GM19467 (cell line): ENCODE measurements around the gene ACTL10.
A peak's percentile ranks its signal among the peaks of the same experiment; 100 is the strongest.
"Not testable (repeated sequence)": the region's sequence is repeated elsewhere in the genome, so short reads cannot be mapped to it uniquely, and the experiment has no call there.

ENCODE experiments used
- ATAC-seq: cut with Tn5 transposase; IDR thresholded peaks from one replicate; pipeline ENCODE4 v1.9.1; 2021; ENCODE audit warnings: mild to moderate bottlenecking, moderate library complexity; ENCODE audit not compliant: unreplicated experiment

Gene ACTL10

DNA sequence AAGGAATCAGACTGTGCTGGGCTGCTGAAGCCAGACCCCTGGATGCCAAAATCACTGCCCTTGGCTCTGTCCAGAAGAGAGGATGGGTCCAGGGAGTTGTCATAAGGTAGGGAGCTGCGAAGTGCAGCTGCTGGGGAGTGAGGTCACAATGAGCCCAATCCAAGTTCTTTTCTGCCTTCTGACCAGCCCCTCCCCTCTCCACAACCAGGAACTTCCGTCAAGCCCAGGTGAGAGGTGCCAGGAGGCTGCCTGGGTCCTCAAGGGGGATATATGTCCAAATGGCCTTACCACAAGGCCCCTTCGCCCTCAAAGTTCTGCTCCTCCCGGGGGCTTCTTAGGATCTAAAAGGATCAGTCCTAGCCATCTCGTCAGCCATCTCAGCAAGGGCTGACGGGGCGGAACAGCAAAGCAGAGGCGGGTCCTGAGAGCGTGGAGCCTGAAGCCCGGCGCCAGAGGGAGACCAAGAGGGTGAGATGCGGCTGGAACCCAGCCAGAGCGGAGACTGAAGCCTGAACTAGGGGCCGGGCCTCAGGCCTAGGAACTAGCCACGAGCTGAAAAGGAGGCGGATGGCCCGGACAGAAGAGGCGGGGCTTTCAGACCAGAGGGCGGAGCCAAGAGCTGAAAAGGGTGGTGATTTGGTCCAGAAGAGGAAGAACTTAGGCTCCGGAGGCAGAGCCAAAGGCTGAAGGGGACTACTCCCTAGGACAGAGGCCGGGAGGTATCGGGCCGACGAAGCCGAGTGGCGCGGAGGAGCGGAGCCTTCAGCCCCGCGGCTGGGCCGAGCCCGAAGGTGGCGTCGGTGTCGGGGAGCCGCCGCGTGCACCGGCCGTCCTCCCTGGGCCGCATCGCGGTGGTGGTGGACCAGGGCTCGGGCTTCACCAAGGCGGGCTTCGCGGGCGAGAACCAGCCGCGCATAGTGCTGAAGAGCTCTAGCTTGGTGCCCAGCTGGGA is at the start of gene ACTL10:
Gene ACTL10, plus strand, starts transcription at position 651 of the 952 bp plus-strand sequence. CDS start 555 bp downstream, outside the sequence.
- ATAC-seq, result peak; percentile 65

DNA sequence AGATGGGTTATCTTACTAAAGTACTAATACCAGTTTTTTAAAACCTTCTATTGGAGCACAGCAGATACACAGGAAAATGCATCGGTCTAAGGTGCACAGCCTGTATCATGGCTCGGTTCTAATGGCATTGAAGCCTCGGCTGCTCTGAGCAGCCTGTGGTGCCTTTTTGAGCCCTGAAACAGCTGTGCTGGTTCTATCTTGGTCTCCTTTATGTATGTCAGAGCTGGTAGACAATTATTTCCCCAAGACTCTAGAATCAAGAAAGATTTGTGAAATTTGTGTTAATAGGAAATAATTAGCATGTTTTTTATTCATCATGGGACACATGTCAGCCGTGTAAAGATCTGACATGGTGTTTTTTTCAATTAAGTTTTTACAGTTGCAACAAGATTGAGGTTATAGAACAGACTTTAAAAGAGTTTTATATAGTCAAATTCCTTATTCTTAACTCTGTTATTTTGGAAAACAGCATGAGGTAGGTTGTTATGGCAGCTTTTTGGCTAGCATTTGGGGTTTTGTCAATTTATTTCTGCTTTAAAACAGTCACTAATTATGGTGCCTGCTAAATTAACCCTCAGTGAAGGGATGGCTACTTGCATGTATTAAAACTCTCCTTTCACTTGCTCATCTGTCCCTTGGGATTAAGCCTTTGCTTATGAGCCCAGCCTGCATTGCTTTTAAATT is 44.9 kb upstream of the ACTL10 start:
- no peak for ATAC-seq

DNA sequence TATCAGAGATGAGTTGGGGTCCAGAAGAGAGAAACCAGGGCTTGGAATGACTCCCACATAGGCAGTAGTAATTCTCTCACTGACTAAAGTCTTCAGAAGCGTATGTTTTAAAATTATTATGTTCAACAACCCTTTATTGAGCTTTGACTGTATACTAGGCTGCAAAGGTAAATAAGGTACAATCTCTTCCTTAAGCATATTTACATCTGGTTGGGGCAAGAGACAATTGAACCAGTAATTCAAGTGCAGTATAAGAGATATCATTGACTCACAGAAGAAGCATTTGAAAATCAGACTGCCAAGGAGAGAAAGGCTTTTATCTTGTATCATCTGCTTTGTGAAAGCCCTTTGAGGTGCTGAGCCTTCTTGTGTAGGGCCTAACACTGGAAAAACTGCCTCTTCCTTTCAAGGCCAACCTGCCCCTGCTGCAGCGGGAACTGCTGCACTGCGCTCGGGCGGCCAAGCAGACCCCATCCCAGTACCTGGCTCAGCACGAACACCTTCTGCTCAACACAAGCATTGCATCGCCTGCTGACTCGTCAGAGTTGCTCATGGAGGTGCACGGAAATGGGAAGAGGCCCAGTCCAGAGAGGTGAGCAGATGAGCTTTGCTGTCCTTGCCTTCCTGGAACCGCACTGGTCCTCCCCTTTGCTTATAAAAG is 43.9 kb upstream of the ACTL10 start:
- ATAC-seq, result no peak

DNA sequence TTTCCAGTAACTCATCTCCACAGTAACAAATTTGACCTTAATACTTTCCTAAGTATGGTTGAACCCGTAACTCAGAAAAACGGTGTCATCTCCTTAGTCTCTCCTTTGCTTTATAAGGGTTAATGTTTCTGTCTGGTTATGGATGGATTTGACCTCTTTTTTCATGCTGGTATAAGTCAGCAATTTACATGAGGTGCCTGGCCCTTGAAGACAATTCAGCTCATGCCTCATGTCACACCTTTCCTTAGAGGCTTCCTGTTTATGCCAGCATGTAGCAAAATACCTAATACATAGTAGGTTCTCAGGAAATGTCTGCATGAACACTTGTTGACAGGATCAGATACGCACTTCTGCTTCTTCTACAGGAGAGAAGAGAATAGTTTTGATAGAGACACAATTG is 42.3 kb upstream of the ACTL10 start:
- no peak for ATAC-seq

DNA sequence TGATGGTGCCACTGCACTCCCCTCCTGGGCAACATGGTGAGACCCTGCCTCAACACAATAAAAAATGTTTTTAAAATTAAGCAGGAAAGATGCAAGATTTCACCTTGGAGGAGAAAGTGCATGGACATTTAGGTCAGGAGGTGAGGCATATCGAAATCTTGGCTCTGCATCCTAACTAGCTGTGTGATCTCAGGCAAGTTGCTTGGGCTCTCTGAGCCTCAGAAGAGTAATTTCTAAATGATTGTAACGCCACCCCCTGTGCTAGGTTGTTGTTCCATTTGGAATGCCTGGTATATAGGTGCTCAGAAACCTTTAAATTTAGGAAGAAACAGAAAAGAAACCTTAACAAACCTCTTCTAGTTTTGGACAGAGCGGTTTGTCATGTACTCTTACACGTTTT is 40.6 kb upstream of the ACTL10 start:
- no peak for ATAC-seq

DNA sequence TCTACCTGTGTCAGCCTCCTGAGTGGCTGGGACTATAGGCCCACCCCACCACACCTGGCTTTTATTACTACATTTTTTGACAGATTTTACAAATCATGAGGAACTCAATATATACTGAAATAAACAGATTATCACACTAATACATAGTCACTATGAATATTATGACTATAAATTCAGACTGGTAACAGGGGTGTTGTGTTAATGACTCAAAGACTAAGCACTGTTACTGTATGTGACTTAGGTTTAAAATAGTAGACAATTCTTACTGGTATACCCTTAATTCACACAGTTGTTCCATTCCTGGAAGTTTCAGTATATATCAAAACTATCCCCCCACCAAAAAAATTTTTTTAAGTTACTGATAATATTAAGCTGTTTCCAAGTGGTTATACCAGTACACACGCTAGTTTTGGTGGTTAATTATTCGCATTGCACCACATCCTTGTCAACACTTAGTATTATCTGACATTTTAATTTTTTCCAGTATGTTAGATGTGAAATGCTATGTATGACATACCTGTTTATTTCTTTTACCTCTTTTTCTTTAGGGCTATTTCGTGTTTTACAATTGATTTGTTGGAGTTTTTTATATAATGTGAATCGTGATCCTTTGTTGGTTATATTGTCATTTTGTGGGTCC is 39.0 kb upstream of the ACTL10 start:
- no peak for ATAC-seq

DNA sequence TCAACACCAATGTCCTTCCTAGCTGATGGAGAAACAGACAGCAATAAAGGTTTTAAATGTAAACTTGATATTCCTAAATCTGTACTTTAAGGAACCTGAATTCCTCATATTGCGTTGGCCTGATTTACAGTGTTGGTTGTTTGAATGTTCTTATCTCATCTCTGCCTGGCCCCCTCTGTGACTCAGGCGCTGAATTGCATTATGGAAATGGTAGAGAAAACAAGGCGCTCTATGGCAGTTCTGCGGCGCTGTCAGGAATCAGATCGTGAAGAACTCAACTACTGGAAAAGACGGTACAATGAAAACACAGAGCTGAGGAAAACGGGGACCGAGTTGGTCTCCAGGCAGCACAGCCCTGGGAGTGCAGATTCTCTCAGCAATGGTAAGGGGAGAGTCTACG is 37.2 kb upstream of the ACTL10 start:
- no peak for ATAC-seq

DNA sequence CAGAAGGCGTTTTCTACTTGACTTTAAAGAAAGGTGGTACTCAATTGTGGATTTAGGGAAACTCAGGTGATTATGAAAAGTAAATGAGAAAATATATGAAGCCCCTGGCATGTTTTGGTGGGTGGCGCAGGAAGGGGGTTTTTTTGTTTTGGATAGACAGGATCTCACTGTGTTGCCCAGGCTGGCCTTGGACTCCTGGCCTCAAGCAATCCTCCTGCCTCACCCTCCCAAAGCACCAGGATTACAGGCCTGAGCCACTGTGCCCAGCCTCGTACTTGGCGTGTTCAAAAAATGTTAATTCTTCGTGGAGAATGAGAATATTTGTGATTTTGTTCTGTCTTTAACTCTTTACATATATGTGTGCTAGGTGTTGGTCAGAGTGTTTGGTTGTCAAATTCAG is 36.8 kb upstream of the ACTL10 start:
- ATAC-seq, result no peak

DNA sequence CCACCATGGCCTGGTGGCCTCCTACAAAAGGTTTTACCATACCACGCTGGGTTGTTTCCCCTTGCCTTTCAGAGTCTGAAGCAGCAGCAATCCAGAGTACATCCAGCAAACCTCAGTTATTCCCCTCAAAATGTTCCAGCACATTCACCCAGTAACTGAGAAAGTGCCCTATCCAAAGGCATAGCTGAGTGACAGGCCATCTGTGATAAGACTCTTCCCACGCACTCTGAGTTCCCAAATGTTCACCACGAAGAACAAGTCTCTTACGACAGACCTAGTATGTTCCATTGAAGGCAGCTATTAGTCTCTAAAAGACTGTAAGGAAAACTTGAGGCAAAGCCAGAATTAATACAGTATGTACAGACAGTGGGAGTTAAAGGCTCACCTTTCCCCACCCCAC is 36.2 kb upstream of the ACTL10 start:
- ATAC-seq, result no peak

DNA sequence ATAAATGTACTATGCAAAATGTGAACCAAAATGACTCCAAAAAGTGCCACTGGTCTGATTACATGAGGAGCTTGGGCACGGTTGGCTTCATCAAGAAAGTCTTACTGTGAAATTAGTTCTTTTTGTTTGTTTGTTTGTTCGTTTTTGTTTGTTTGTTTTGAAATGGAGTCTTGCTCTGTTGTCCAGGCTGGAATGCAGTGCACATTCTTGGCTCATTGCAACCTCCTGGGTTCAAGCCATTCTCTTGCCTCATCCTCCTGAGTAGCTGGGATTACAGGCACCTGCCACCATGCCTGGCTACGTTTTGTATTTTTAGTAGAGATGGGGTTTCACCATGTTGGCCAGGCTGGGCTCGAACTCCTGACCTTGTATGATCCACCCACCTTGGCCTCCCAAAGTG is 34.8 kb upstream of the ACTL10 start:
- ATAC-seq, result not testable (repeated sequence)

DNA sequence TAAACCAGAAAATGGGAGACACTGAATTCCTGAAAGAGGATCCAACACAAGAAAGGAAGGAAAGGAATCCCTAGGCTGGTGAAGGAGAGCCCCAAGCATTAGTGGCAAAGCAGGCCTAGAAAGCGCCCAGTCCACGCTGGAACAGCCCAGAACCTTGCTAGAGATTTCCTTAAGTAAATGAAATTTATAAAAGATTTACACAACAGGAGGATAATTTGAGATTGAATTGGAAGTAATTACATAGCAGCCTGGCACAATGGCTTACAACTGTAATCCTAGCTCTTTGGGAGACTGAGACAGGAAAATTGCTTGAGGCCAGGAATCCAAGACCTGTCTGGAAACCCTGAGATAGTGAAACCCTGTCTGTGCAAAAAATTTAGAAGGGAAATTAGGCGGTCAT is 31.4 kb upstream of the ACTL10 start:
- ATAC-seq, result no peak

DNA sequence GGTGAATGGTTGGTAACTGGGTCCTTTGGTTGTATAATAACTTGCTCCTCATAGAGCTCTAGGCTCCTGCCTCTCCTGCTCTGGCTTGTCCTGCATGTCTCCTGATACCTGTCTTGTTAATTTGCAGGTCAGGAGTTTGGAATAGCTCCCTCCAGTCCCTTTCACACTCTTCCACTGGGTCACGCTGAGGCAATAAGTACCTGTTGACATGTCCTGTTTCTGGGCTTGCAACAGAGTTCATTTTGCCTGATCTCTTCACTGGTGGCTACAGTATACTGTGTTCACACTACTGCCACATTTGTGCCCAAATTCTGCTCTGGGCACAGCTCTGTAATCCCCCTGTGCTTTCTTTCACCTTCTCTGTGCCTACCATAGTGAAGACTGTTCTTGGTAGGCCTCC is 30.0 kb upstream of the ACTL10 start:
- ATAC-seq, result no peak

DNA sequence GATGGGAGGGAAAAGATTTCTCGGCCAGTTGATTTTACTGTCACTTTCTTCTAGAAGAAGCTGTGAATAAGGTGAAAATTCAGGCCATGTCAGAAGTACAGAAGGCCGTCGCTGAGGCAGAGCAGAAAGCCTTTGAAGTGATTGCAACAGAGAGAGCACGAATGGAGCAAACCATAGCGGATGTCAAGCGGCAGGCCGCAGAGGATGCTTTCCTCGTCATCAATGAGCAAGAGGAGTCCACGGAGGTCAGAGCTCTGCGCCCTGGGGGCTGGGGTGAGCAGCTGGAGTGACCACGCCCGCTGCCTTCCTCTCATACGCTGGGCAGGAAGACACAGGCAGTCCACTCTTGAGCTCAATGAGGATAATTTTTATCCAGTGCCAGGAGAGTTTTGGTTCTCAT is 26.5 kb upstream of the ACTL10 start:
- no peak for ATAC-seq

DNA sequence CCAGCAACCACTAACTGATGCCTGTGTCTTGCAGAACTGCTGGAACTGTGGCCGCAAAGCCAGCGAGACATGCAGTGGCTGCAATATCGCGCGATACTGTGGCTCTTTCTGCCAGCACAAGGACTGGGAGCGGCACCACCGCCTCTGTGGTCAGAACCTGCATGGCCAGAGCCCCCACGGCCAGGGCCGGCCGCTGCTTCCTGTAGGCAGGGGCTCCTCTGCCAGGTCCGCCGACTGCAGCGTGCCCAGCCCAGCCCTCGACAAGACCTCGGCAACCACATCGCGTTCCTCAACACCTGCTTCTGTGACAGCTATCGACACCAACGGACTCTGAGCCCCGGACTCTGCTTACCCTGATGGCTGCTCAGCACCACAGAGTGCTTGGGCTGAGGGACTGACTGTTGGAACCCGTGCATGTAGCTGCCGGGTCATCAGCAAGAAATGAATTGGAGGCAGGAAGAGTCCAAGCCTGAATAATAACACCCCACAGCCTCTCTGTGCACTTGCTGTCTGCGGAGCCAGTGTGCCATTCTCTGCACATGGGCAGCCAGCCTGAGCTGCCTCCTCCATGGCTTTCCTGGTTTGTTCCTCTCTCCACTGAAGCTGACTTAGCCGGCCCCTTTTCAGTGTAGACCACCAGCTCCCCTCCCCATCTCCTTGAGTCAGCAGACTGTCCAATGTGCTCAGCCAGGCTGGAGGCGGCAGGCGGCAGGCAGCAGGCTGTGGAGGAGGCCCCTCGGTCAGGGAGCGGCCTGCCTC is 22.3 kb upstream of the ACTL10 start:
- ATAC-seq, result no peak

DNA sequence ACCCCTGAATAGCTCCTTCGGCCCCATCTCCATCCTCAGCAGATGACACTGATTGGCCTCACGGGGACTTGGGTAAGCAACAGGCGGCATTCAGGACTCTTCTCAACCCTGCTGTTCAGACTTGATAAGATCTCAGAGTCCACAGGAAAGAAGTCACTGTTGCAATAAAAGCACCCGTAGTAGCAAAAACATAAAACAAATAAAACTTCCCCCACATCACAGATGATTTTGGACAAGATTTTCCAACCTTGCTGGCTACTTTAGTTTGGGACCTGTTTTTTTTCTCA is 21.7 kb upstream of the ACTL10 start:
- ATAC-seq, result no peak

DNA sequence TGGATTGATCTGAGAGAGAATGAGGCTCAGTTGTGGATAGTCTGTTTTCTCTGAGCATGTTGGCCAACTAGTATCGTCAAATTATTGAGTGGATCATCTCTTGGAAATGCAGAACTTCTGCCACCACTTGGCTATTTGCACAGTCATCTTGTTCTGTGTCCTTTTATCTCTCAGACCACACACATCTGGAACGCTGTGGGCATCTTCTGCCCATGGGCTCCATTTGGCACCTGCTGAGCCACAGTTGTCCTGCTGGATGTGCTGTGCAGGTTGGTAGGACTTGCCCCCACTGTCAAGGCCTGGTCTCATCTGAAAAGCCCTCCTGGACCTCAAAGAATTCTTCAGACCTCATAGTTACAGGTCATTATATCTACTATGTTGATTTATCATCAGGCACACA is 21.3 kb upstream of the ACTL10 start:
- ATAC-seq, result no peak

DNA sequence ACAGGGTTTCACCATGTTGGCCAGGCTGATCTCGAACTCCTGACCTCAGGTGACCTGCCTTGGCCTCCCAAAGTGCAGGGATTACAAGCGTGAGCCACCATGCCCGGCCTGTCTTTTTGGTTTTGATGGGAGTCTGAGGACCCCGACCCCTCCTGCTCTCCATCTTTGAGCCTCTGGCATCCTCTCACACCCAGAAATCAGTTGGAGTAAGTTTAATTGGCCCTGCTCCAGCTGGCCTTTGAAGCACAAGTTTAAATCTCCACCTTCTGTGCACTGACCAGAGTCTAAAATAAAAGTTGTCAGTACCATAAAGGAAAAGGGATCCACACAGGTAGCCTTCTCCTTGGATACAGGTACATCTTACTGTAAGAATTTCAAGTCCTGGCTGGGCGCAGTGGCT is 20.6 kb upstream of the ACTL10 start:
- ATAC-seq, result no peak

DNA sequence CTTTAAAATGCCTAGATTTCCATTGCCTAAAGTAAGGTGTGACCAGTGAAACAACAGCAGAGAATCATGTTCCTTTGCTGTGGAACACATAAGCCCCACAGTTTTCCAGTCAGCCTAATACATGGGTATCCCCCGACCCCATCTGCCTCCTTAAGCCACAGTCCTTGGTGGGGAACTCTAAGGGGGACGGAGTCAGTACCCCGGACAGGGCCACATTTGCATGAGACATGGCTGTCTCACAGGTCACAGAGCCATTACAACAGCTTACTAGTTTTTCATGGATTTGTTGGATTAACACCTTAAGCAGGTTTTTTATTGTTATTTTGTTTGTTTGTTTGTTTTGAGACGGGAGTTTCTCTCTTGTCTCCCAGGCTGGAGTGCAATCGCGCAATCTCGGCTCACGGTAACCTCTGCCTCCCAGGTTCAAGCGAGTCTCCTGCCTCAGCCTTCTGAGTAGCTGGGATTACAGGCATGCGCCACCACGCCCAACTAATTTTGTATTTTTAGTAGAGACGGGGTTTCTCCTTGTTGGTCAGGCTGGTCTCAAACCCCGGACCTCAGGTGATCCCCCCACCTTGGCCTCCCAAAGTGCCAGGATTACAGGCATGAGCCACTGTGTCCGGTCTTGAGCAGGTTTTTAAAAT is 19.7 kb upstream of the ACTL10 start:
- ATAC-seq, result not testable (repeated sequence)

DNA sequence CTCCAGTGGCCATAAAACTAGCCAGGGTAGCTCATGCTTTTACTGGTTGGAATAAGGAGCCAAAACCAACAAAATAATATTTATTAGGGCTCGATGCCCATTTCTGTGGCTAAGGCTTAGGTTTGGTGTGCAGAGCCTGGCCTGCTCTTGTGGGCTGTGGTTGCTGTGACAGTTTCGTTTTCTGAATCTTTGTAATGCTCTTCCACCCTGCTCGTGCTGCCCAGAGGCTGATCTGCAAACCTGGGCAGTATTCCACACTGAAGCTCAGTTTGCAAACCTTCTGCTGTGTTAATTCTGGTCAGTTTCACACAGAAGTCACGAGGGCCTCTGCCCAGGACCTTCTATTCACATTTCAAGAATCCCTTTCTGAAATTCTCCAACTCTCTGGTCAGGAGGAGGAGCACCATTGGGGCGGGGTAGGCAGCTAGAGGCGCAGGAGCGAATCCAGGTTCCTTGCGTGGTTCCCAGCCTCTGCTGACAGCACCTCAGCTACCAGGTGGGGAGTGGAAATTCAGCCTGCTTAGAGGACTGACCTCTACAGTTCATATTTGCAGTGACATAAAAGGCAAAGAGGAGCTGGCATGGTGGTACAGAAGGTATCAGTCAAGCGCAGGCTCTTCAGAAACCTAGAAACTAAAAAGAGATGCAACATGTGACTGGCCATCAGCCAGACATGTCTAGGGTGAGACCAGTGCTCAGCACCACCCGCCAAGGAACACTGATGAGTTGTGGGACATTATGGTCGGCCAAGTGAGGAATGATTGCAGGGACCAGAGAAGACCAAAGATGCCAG is 18.9 kb upstream of the ACTL10 start:
- peak; percentile 48 for ATAC-seq
